ENCODE data around the gene FBXL7. TPM values are rescaled to one million over a fixed set of nuclear protein-coding genes. Genes with fewer than 3 reads are reported as not detected.

The FBXL7 gene
- total and polyA plus RNA-seq, 2 donors (not counting 3 experiments of a cell fraction or from before 2014, with no cell fraction given) = 23.5 to 32.2 TPM

DNA sequence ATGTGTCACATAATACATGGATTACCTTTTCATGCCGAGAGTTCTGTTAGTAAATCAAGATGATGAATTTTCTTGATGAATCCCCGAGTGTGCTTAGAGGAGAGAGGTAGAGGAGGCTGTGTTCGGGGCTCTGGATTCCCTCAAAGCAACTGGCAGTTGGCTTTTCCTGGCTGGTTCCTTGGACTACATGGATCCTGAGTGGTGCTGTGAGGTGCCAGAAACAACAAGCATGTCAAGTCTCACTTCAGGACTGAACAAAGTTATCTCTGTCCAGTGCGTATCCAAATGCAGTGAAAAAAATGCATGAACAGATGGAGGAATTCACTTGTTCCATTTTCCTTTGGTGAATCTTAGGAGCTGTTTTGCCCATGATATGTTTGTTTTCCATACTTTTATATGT, 231.7 kb downstream of the FBXL7 start:
- Histone ChIP-seq H3K4me1 (ENCODE audit: control insufficient read depth, extremely low read depth, insufficient read depth, low read length) (no peaks in the 10 kb centered on the region), H3K27me3 (ENCODE audit: control insufficient read depth in 2 of 2, insufficient read depth in 2 of 2, low read length in 2 of 2) (no peaks in the 10 kb centered on the region), H3K4me2 (ENCODE audit: insufficient read depth, low read length) (no peak overlapping the region), H3K9me1 (replicated peaks; ENCODE audit: control insufficient read depth, extremely low read depth, insufficient read depth, low read length) (no peaks in the 10 kb centered on the region), H3K36me3 (ENCODE audit: control insufficient read depth in 2 of 2, extremely low read depth in 1 of 2, insufficient read depth in 2 of 2, low read length in 2 of 2) (no peaks in the 10 kb centered on the region), H2AFZ (ENCODE audit: low read depth, low read length) (no peak overlapping the region), H3K79me2 (ENCODE audit: control insufficient read depth, insufficient read depth, low read length) (peaks cover 7% of the 10 kb centered on the region), H3K4me3 (replicated peaks in 1 of 3; ENCODE audit: insufficient read depth in 1 of 3, low read depth in 1 of 3, low read length in 3 of 3) (no peak overlapping the region), H3K27ac (ENCODE audit: insufficient read depth, low read depth, low read length) (no peak overlapping the region), H3K9me3 (replicated peaks; ENCODE audit: control insufficient read depth, insufficient read depth, low read length) (no peaks in the 10 kb centered on the region), H3K9ac (replicated peaks; ENCODE audit: extremely low read depth, insufficient read depth, low read length) (no peak overlapping the region), H4K20me1 (replicated peaks; ENCODE audit: control insufficient read depth, extremely low read depth, insufficient read depth, low read length) (no peaks in the 10 kb centered on the region)
- TF ChIP-seq EZH2 (IDR thresholded peaks at IDR 0.05; ENCODE audit: borderline replicate concordance, low read depth, low read length, severe bottlenecking) = no peak
- TF ChIP-seq, protein P1, sequence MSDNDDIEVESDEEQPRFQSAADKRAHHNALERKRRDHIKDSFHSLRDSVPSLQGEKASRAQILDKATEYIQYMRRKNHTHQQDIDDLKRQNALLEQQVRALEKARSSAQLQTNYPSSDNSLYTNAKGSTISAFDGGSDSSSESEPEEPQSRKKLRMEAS (IDR thresholded peaks at IDR 0.05; ENCODE audit: insufficient read depth, insufficient read length) = no peak
- TF ChIP-seq, protein P2, sequence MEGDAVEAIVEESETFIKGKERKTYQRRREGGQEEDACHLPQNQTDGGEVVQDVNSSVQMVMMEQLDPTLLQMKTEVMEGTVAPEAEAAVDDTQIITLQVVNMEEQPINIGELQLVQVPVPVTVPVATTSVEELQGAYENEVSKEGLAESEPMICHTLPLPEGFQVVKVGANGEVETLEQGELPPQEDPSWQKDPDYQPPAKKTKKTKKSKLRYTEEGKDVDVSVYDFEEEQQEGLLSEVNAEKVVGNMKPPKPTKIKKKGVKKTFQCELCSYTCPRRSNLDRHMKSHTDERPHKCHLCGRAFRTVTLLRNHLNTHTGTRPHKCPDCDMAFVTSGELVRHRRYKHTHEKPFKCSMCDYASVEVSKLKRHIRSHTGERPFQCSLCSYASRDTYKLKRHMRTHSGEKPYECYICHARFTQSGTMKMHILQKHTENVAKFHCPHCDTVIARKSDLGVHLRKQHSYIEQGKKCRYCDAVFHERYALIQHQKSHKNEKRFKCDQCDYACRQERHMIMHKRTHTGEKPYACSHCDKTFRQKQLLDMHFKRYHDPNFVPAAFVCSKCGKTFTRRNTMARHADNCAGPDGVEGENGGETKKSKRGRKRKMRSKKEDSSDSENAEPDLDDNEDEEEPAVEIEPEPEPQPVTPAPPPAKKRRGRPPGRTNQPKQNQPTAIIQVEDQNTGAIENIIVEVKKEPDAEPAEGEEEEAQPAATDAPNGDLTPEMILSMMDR (IDR thresholded peaks at IDR 0.05; ENCODE audit: extremely low read depth in 1 of 2, insufficient read depth in 1 of 2, low read depth in 1 of 2, low read length in 2 of 2) = no peak
- dilution Hi-C loops (cut with MboI; ENCODE audit: extremely low pct_ligation_motif_present, low sequenced_read_pairs) = no loop called here
- CTCF ChIA-PET = interaction anchor here (1.3 kb wide), 1 partner anchor 35 kb away, joined by 3 read pairs; no protein-coding TSS in a partner anchor
- BruUV-seq (replicated peaks) = no TSS peak
- FAIRE-seq = no peak
- intact Hi-C loops (cut with micrococcal nuclease) = no loop called here
- no peak for DNase-seq (ENCODE audit: low read depth, low spot score)
- POLR2A ChIA-PET = no interaction called here

DNA sequence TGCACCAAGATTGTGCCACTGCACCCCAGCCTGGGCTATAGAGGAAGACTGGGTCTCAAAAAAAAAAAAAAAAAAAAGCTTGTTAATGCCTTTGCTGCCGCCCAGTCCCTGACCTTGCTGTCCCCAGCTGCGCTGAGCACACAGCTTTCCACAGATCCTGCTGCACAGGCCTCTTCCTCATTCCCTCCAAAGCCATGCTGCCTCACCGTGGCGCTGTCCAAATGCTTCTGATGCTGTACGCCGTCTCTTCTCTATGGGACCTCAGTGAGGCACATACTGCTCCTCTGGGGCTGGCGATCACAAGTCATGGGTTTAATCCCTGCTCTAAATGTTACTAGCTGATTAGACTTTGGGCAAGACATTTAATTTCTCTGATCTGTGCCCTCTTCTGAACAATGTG, 234.1 kb downstream of the FBXL7 start:
- Histone ChIP-seq H3K9me1 (replicated peaks; ENCODE audit: control insufficient read depth, extremely low read depth, insufficient read depth, low read length) (no peaks in the 10 kb centered on the region), H3K36me3 (ENCODE audit: control insufficient read depth in 2 of 2, extremely low read depth in 1 of 2, insufficient read depth in 2 of 2, low read length in 2 of 2) (no peaks in the 10 kb centered on the region)
- dilution Hi-C loops (cut with MboI; ENCODE audit: extremely low pct_ligation_motif_present, low sequenced_read_pairs) = no loop called here

More for the DNA sequence above, 234.1 kb downstream of the FBXL7 start:
- FAIRE-seq (no peak), DNase-seq (ENCODE audit: low read depth, low spot score) (no peak)
- Histone ChIP-seq H3K4me2 (ENCODE audit: insufficient read depth, low read length) (no peak overlapping the region), H3K9me3 (replicated peaks; ENCODE audit: control insufficient read depth, insufficient read depth, low read length) (no peaks in the 10 kb centered on the region), H3K4me1 (ENCODE audit: control insufficient read depth, extremely low read depth, insufficient read depth, low read length) (no peaks in the 10 kb centered on the region), H3K79me2 (ENCODE audit: control insufficient read depth, insufficient read depth, low read length) (peaks cover 2% of the 10 kb centered on the region), H3K27me3 (ENCODE audit: control insufficient read depth in 2 of 2, insufficient read depth in 2 of 2, low read length in 2 of 2) (no peaks in the 10 kb centered on the region), H4K20me1 (replicated peaks; ENCODE audit: control insufficient read depth, extremely low read depth, insufficient read depth, low read length) (no peaks in the 10 kb centered on the region), H3K4me3 (replicated peaks in 1 of 3; ENCODE audit: insufficient read depth in 1 of 3, low read depth in 1 of 3, low read length in 3 of 3) (no peak overlapping the region), H3K9ac (replicated peaks; ENCODE audit: extremely low read depth, insufficient read depth, low read length) (no peak overlapping the region), H3K27ac (ENCODE audit: insufficient read depth, low read depth, low read length) (no peak overlapping the region), H2AFZ (ENCODE audit: low read depth, low read length) (no peak overlapping the region)
- POLR2A ChIA-PET = no interaction called here
- CTCF ChIA-PET = interaction anchor here (0.6 to 1.7 kb wide), 3 partner anchors 9 to 114 kb away, joined by 3 read pairs; no protein-coding TSS in a partner anchor
- BruUV-seq (replicated peaks) = no TSS peak
- intact Hi-C loops (cut with micrococcal nuclease) = no loop called here
- TF ChIP-seq, protein P1 (IDR thresholded peaks at IDR 0.05; ENCODE audit: insufficient read depth, insufficient read length) = no peak
- TF ChIP-seq MYC (IDR thresholded peaks at IDR 0.05; ENCODE audit: low read depth, low read length) (no peak), POLR2AphosphoS5 (IDR thresholded peaks at IDR 0.05; ENCODE audit: insufficient read depth, low read depth, low read length) (no peak), GATA2 (IDR thresholded peaks at IDR 0.05; ENCODE audit: insufficient read depth, insufficient read length, low read depth, low read length) (no peak), FOS (IDR thresholded peaks at IDR 0.05; ENCODE audit: borderline replicate concordance, insufficient read depth, low read length) (no peak), POLR2A (IDR thresholded peaks at IDR 0.05; ENCODE audit: low read depth, low read length) (no peak), JUN (IDR thresholded peaks at IDR 0.05; ENCODE audit: borderline replicate concordance, insufficient read depth, insufficient read length, low read depth) (no peak), EZH2 (IDR thresholded peaks at IDR 0.05; ENCODE audit: borderline replicate concordance, low read depth, low read length, severe bottlenecking) (no peak)
- TF ChIP-seq, protein P2 (IDR thresholded peaks at IDR 0.05; ENCODE audit: extremely low read depth in 1 of 2, insufficient read depth in 1 of 2, low read depth in 1 of 2, low read length in 2 of 2) = no peak

Data from endothelial cell of umbilical vein (primary cell).